ENCODE results near the gene IDUA.
A peak's percentile ranks its signal among the peaks of the same experiment; 100 is the strongest.
"Not testable (repeated sequence)": the region's sequence is repeated elsewhere in the genome, so short reads cannot be mapped to it uniquely, and the experiment has no call there.

Gene IDUA

DNA sequence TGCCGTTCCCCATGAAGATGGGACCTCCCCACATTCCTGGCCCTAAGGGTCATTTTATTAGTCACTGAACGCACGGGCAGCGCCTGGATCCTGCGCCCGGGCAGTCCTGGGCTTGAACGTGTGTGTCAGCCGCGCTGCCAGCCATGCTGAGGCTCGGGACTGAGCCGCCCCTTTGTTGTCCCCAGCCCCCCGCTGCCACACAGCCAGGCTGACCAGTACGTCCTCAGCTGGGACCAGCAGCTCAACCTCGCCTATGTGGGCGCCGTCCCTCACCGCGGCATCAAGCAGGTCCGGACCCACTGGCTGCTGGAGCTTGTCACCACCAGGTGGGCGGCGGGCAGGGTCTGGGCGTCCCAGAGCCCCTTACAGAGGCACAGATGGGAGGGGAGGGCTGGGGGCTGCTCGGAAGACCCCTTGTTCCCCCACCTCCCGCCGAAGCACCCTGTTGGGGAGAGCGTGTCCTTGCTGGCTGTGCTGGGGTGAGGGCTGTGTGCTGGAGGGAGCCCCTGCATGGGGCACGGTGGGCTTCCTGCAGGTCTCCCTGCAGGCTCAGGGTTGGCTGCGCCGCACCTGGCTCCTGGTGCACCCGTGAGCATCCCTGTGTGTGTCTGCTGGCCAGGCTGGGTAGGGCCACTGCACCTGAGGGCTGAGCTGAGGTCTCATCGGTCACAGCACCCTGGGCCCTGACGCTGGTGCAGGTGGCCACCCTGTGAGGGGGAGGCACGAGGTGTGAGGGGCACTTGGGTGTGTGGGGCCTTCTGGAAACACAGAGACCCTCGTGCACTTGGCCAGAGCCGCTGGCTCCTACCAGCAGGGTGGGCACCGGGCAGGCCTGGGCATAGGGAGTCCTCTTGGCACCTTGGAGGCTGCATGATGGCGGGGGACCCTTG is 1.0 kb downstream of the IDUA start:
- no peak for DNase-seq (ENCODE audit: low spot score)

- DNase-seq (ENCODE audit: low spot score), result no peak
These were observed 2.2 kb downstream of the IDUA start for GRCh38 chr4:988726-989721.

DNA sequence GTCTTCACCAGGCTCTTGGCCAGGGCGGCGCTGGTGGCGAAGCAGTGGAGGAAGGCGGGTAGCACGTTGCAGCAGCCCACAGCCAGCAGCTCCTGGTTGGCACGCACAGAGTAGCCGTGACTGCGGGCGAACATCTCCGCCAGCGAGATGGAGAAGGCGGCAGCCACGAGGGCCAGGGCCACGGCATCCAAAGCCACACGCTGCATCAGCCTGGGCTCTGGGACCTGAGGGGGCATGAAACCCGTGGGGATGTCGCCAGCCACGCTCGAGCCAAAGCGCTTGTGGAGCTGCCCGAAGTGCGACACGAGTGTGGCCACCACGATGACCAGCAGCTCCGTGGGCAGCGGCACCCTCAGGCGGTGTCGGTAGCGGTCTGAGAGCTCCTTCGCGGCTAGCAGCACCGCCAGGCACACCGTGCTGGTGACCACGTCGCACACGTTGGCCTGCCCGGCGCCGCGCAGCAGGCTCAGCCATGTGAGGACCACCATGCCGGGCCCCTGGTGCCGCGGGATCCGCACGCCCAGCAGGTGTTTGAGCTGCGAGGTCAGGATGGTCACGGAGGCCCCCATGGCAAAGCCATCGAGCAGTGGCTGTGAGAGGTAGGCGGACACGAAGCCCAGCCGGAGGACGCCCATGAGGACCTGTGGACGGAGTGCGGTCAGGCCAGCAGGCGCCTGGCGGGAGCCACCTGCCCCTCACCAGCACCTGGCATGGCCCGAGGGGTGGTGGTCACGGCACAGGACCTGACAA is 3.1 kb downstream of the IDUA start:
- DNase-seq (ENCODE audit: low spot score), result no peak

DNA sequence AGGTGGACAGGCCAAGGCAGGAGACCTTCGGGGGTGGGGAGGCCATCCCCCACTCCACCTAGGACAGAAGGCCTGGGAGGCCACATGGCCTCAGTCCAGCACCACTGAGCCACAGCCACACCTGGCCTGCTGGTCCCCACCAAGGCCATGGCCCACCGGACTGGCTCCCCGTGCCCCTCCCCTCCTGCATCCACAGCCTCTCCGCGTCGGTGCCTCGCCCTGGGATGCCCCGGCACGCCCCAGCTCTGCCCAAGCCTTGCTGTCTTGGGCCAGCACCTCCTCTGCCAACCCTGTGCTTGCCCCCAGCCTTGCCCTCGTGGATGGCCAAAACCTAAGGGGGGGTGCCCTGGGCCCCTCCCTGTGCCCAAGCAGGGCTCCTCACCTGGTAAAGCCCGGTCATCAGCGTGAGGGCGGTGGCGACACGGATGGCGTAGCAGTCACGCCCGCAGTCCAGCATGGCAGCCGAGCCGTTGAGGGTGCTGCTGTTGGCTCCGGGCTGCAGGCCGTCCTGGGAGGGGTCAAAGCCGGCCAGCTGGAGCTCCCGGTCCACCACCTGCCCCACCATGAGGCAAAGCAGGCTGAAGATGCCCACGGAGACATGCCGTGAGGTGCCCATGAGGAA is 4.0 kb downstream of the IDUA start:
- no peak for DNase-seq (ENCODE audit: low spot score)

DNA sequence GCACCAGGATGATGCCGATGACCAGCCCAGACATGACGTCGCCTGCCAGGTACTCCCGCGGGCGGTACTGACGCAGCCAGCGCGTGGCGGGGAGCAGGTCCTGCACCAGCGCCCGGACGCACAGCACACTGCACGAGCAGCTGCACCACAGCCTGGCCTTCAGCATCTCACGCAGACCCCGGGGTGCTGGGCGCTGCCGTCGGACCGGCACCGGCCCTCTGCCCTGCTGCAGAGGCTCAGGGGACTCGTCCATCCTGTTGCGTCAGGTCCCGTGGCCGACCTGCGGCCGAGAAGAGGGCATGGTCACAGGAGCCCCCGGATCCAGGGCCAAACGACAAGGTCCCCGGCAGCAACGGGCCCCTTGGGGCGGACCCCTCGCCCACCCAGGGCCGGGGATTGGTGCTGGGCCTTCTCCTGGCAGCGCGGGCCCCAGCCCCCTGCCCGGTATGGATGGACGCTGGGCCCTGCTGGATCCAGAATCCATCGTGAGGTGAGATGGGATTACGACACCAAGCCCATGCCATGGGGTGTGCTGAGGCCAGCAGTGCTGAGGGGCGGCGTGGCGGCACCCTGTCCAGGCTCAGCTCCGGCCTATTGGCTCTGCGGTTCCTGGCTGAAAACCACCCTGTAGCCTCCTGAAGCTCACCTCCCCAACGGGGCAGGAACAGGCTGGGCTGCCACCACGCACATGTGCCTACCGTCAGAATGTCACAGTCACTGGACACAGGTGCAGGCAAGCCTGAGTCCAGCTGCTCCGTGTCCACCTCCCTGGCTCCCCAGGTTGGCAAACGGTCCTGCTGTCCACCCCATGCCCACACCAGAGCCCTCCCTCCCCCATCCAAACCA is 4.8 kb downstream of the IDUA start:
- no peak for DNase-seq (ENCODE audit: low spot score)

- peak; percentile 80 for DNase-seq (ENCODE audit: low spot score)
These were observed 5.7 kb downstream of the IDUA start for GRCh38 chr4:992297-993110.

GRCh38 chr4:993111-994029 is 6.5 kb downstream of the IDUA start, which contains the start of gene SLC26A1:
SLC26A1 (minus strand) TSS chr4:993404; CDS start chr4:991703, 1,701 bp downstream.
- DNase-seq (ENCODE audit: low spot score), result peak; percentile 48

DNA sequence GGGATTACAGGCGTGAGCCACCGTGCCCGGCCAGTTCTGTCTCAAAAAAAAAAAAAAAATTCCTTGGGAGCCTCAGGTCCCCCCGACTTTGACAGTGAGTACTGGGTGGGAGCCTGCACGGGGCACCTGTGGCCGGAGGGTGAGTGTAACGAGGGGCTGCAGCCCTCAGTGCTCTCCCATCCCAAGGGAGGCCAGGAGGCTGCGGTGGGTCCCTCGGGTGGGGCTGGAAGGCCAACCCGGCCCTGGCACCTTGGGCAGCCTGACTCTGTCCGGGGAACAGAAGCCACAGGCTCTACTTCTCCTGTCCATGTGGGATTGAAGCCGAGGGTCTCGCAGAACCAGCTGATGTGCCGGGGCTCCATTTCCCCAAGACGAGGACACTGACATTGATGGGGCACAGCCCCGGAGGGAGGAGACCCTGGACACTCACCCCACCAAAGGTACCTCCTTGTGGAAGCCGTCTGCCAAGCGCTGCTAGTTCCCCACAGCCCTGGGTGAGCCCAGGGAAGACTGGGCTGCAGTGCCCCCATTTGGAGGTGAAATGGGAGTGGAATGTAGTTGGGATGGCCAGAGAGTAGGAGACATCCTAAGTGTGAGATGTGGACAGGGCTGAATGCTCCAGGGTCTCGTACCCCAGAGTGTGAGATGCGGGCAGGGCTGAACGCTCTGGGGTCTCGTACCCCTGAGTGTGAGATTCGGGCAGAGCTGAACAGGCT is 8.6 kb downstream of the IDUA start:
- DNase-seq (ENCODE audit: low spot score), result no peak

- no peak for DNase-seq (ENCODE audit: low spot score)
These were observed 9.5 kb downstream of the IDUA start for GRCh38 chr4:996030-996996.

- no peak for DNase-seq (ENCODE audit: low spot score)
These were observed 10.1 kb downstream of the IDUA start for GRCh38 chr4:996997-997374.

DNA sequence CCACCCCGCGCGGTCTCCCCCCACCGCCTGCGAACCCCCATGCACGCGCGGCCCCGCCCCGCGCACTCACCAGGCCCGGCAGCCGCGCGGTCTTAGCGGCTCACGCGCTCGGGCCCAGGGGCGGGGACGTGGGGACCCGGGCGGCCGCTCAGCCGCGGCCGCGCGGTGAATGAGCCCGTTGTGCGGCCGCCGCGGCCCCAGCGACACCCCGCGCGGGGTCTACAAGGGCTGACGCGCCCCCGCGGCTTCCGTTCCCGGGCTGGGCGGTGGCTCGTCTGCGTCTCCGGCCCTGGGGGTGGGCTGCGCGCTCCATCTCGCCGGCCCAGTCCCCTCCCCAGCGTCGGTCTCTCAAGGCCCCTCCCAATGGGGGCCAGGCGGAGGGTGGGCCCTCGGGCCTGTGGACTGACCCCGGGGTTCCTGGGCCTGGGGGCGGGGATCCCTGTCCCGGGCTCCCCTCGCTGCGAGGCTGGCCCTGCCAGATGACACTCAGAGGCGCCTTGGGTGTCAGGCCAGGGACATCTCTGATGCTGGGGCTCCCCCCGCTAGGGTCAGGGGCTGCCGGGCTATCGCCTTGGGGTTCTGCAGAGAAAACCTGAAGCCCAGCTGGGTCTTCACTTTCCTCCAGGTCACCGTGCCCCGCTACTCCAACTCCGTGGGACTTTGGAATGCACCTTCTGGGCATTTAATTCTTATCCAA is 10.7 kb downstream of the IDUA start:
- DNase-seq (ENCODE audit: low spot score), result no peak

- DNase-seq (ENCODE audit: low spot score), result no peak
These were observed 11.3 kb downstream of the IDUA start for GRCh38 chr4:998096-998691.

GRCh38 chr4:999240-999863 is 12.5 kb downstream of the IDUA start:
- DNase-seq (ENCODE audit: low spot score), result not testable (repeated sequence)

GRCh38 chr4:999882-1000425 is 13.1 kb downstream of the IDUA start:
- no peak for DNase-seq (ENCODE audit: low spot score)

Data from SW480 (cell line).